Esophagus squamous epithelium (tissue), 5 donors: ENCODE measurements around the gene LOC101059915.
"Not testable (repeated sequence)": the region's sequence is repeated elsewhere in the genome, so short reads cannot be mapped to it uniquely, and the experiment has no call there.

ENCODE experiments used
- DNase-seq: peaks from one replicate; lab custom pipeline; 2025; lab: John Stamatoyannopoulos, UW
- H3K27ac ChIP-seq, 4 donors: fragments of 200-600 bp; sonication (generic); one replicate each; pipeline ENCODE4 v1.5.1; 2016 to 2019; ENCODE audit warnings: mild to moderate bottlenecking in 1 of 4
- H3K27me3 ChIP-seq, 4 donors: fragments of 200-600 bp; sonication (generic); 1 replicate in 3 of 4; 2 replicates in 1 of 4; pipeline versions ENCODE4 v1.5.1 to v1.6.0; 2017 to 2021; ENCODE audit warnings: antibody characterized with exemption in 1 of 4
- H3K36me3 ChIP-seq, 3 donors: fragments of 200-600 bp; sonication (generic); one replicate each; pipeline ENCODE4 v1.5.1; 2016 to 2019
- H3K4me1 ChIP-seq, 3 donors: fragments of 200-600 bp; sonication (generic); one replicate each; pipeline ENCODE4 v1.5.1; 2017 to 2019
- H3K4me3 ChIP-seq, 4 donors: fragments of 200-600 bp; sonication (generic); 1 replicate in 3 of 4; 2 replicates in 1 of 4; pipeline ENCODE4 v1.5.1; 2016 to 2019; ENCODE audit warnings: mild to moderate bottlenecking in 2 of 4, moderate library complexity in 1 of 4
- H3K9me3 ChIP-seq, 3 donors: fragments of 200-600 bp; sonication (generic); one replicate each; pipeline ENCODE4 v1.5.1; 2016 to 2019
- CTCF ChIP-seq, 6 experiments: fragments of 450-650 bp in 4 of 6; fragments of 200-600 bp in 2 of 6; sonication (generic) in 2 of 6; IDR thresholded peaks; one replicate each; pipeline ENCODE4 v1.5.1; 2016 to 2019; ENCODE audit warnings: antibody characterized with exemption in 6 of 6, mild to moderate bottlenecking in 4 of 6, moderate library complexity in 4 of 6
- POLR2A ChIP-seq, 4 donors: fragments of 450-650 bp; IDR thresholded peaks; one replicate each; pipeline ENCODE4 v1.6.1; 2017; ENCODE audit warnings: antibody characterized with exemption in 4 of 4, mild to moderate bottlenecking in 4 of 4, moderate library complexity in 3 of 4
- WGBS, 2 donors: methylation state at CpG; one replicate each; pipeline ENCODE4 v1.1.5; 2018; 5-methylcytosine and 5-hydroxymethylcytosine counted together
- intact Hi-C: fragments of 100-400 bp; cut with DNase I; formaldehyde crosslinking; loops from one replicate; pipeline ENCODE4 v1.15.0; 2022
- donor health status: DM: yes; HTN: yes; CAD: no.

The LOC101059915 gene

GRCh38 chrX:71659342-71659741, 8.0 kb upstream of the LOC101059915 start:
- H3K27ac ChIP-seq = no peak overlapping the region
- peaks cover 0 to 6% (median 0%) of the 10 kb centered on the region in 3 donors for H3K4me1 ChIP-seq
- no peak for DNase-seq
- H3K36me3 ChIP-seq = no peaks in the 10 kb centered on the region
- intact Hi-C loops = no loop called here
- no peaks in the 10 kb centered on the region for H3K27me3 ChIP-seq
- no peaks in the 10 kb centered on the region for H3K9me3 ChIP-seq
- TF ChIP-seq POLR2A (IDR thresholded peaks at IDR 0.05) (no peak), CTCF (IDR thresholded peaks at IDR 0.05) (no peak)
- no peak overlapping the region for H3K4me3 ChIP-seq
- 44 to 72% methylated on average over 3 of the region's 3 CpGs for WGBS, 2 donors

GRCh38 chrX:71659959-71660358, 7.4 kb upstream of the LOC101059915 start:
- intact Hi-C loops = no loop called here
- H3K27me3 ChIP-seq = no peaks in the 10 kb centered on the region
- peaks cover 0 to 6% (median 0%) of the 10 kb centered on the region in 3 donors for H3K4me1 ChIP-seq
- no peaks in the 10 kb centered on the region for H3K36me3 ChIP-seq
- H3K9me3 ChIP-seq = no peaks in the 10 kb centered on the region
- no peak overlapping the region for H3K27ac ChIP-seq
- no peak for TF ChIP-seq POLR2A (IDR thresholded peaks at IDR 0.05)
- no peak for TF ChIP-seq CTCF (IDR thresholded peaks at IDR 0.05)
- no peak for DNase-seq
- H3K4me3 ChIP-seq = no peak overlapping the region
- no CpG with 5 or more reads among the region's 6 CpGs for WGBS, 2 donors

GRCh38 chrX:71660562-71661416, 6.6 kb upstream of the LOC101059915 start:
- 63 to 76% methylated on average over 4 to 12 of the region's 22 CpGs for WGBS, 2 donors
- intact Hi-C loops = no loop called here
- H3K36me3 ChIP-seq = no peaks in the 10 kb centered on the region
- peaks cover 0 to 6% (median 0%) of the 10 kb centered on the region in 3 donors for H3K4me1 ChIP-seq
- no peak overlapping the region for H3K27ac ChIP-seq
- no peak for TF ChIP-seq CTCF (IDR thresholded peaks at IDR 0.05)
- no peak for TF ChIP-seq POLR2A (IDR thresholded peaks at IDR 0.05)
- no peak overlapping the region for H3K4me3 ChIP-seq
- DNase-seq = no peak
- H3K27me3 ChIP-seq = no peaks in the 10 kb centered on the region
- no peaks in the 10 kb centered on the region for H3K9me3 ChIP-seq

GRCh38 chrX:71661919-71662318, 5.4 kb upstream of the LOC101059915 start:
- intact Hi-C loops = no loop called here
- Histone ChIP-seq H3K36me3 (no peaks in the 10 kb centered on the region), H3K4me1 (peaks cover 0 to 6% (median 0%) of the 10 kb centered on the region in 3 donors), H3K9me3 (no peaks in the 10 kb centered on the region), H3K27me3 (no peaks in the 10 kb centered on the region), H3K4me3 (no peak overlapping the region), H3K27ac (no peak overlapping the region)
- TF ChIP-seq CTCF (IDR thresholded peaks at IDR 0.05) (no peak), POLR2A (IDR thresholded peaks at IDR 0.05) (no peak)
- WGBS, 2 donors = 78 to 80% methylated on average over 1 to 3 of the region's 12 CpGs
- DNase-seq = no peak

GRCh38 chrX:71662654-71663053, 4.7 kb upstream of the LOC101059915 start:
- H3K9me3 ChIP-seq, intact Hi-C loops, H3K27ac ChIP-seq, H3K36me3 ChIP-seq, H3K4me1 ChIP-seq, DNase-seq, H3K27me3 ChIP-seq, H3K4me3 ChIP-seq: not testable (repeated sequence)
- 39 to 55% methylated on average over 2 to 8 of the region's 11 CpGs for WGBS, 2 donors

GRCh38 chrX:71663238-71663637, 4.1 kb upstream of the LOC101059915 start:
- H3K27ac ChIP-seq, DNase-seq, H3K4me1 ChIP-seq, H3K9me3 ChIP-seq, intact Hi-C loops, H3K36me3 ChIP-seq, H3K4me3 ChIP-seq, H3K27me3 ChIP-seq: not testable (repeated sequence)
- no CpG with 5 or more reads among the region's 8 CpGs for WGBS, 2 donors
